Measurements from ENCODE around the gene ADIPOQ. TPM values are rescaled to one million over a fixed set of nuclear protein-coding genes. Genes with fewer than 3 reads are reported as not detected.
A peak's percentile ranks its signal among the peaks of the same experiment; 100 is the strongest.

Gene ADIPOQ
- total RNA-seq, 1 donor from 2014 or later: 0.15 TPM

DNA sequence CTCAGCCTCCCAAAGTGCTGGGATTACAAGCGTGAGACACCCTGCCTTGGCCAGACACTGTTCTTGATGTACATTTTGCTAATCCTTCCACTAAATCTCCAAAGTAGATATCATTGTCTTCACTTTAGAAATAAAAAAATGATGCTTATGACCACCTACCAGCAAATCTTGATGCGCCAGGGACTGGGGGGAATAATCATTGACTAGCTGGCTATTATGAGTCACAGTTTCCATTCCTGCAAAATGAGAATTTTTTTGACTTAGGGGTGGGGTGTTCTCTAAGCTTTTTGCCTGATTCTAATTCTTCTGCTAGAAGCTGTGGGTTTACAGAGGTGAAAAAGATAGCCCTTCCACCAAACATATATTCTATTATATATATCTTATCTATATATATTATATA lies 19.1 kb upstream of the ADIPOQ start:
- Mint-ChIP-seq H3K9me3 (ENCODE audit: unreplicated experiment) (peaks cover 3% of the 10 kb centered on the region), H3K27ac (ENCODE audit: unreplicated experiment) (no peak overlapping the region), H3K27me3 (ENCODE audit: unreplicated experiment) (peaks cover 6% of the 10 kb centered on the region), H3K36me3 (ENCODE audit: unreplicated experiment) (no peaks in the 10 kb centered on the region), H3K4me1 (ENCODE audit: low read depth, unreplicated experiment) (peaks cover 21% of the 10 kb centered on the region), H3K4me3 (ENCODE audit: unreplicated experiment) (no peak overlapping the region)
- TF ChIP-seq, protein P1, sequence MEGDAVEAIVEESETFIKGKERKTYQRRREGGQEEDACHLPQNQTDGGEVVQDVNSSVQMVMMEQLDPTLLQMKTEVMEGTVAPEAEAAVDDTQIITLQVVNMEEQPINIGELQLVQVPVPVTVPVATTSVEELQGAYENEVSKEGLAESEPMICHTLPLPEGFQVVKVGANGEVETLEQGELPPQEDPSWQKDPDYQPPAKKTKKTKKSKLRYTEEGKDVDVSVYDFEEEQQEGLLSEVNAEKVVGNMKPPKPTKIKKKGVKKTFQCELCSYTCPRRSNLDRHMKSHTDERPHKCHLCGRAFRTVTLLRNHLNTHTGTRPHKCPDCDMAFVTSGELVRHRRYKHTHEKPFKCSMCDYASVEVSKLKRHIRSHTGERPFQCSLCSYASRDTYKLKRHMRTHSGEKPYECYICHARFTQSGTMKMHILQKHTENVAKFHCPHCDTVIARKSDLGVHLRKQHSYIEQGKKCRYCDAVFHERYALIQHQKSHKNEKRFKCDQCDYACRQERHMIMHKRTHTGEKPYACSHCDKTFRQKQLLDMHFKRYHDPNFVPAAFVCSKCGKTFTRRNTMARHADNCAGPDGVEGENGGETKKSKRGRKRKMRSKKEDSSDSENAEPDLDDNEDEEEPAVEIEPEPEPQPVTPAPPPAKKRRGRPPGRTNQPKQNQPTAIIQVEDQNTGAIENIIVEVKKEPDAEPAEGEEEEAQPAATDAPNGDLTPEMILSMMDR (IDR thresholded peaks at IDR 0.05; ENCODE audit: partially characterized antibody, unreplicated experiment): no peak
- DNase-seq: no peak

DNA sequence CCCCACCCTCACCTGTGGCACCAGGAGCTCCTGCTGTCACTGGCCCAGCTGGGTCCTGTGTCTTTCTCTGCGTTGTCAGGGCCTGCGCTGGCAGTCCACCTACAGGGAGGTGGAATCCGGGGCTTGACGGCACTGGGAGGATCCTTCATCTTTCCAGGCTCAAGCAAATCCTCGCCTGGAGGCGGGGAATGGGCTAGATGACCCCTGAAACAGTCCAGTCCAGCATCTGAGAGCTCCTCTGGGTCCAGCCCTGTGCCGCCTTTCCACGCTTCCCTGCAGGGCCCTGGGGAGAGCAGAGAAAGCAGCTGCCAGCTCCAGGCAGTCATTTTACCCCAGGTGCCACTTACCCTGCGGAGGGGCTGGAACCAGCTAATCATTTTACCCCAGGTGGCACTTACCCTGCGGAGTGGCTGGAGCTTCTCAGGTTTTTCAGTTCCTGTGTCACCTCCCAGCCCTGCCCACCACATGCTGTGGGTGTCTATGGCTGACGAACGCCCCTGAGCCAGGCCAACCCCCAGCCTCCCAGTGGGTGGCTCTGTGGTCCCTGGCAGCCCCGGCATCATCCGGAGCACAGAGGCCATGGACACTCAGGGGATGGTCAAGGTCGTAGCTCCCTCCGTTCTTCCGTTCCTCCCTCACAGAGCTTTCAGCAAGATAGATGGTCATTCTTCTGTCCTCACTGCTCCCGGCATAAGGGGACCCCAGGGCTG lies 17.9 kb upstream of the ADIPOQ start:
- Mint-ChIP-seq H3K4me3 (ENCODE audit: unreplicated experiment) (peak overlapping the region; percentile 52), H3K27me3 (ENCODE audit: unreplicated experiment) (peaks cover 7% of the 10 kb centered on the region), H3K27ac (ENCODE audit: unreplicated experiment) (no peak overlapping the region), H3K4me1 (ENCODE audit: low read depth, unreplicated experiment) (peaks cover 18% of the 10 kb centered on the region), H3K9me3 (ENCODE audit: unreplicated experiment) (peaks cover 5% of the 10 kb centered on the region), H3K36me3 (ENCODE audit: unreplicated experiment) (no peaks in the 10 kb centered on the region)
- peak; percentile 28 for DNase-seq
- TF ChIP-seq, protein P1 (IDR thresholded peaks at IDR 0.05; ENCODE audit: partially characterized antibody, unreplicated experiment): no peak

DNA sequence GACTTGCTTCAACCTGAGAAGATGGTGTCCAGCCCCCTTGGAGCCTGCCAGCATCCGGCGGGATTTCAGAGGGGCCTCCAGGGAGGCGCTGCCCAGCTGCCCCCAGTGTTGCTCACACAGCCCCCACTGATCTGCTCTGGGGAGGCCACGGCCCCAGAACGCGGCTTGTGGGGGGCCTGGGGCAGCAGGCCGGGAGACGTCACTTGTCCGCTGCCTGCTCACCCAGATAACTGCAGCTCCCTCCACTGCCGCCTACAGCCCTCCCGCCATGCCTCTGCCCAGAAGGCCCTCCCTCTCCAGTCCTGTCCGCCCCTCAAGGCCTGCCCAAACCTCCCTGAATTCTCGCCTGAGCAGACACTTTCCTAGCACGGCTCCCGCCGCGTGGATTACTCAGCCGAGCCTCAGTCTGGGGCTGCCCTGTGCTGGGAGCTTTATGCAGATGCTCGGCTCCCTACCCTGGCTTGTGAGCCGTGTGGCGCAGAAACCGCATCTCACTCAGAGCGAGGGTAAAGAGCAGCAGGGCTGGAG lies 17.2 kb upstream of the ADIPOQ start:
- Mint-ChIP-seq H3K36me3 (ENCODE audit: unreplicated experiment) (no peaks in the 10 kb centered on the region), H3K4me3 (ENCODE audit: unreplicated experiment) (peak overlapping the region; percentile 64), H3K27me3 (ENCODE audit: unreplicated experiment) (peaks cover 7% of the 10 kb centered on the region), H3K9me3 (ENCODE audit: unreplicated experiment) (peaks cover 8% of the 10 kb centered on the region), H3K4me1 (ENCODE audit: low read depth, unreplicated experiment) (peaks cover 18% of the 10 kb centered on the region), H3K27ac (ENCODE audit: unreplicated experiment) (no peak overlapping the region)
- TF ChIP-seq, protein P1 (IDR thresholded peaks at IDR 0.05; ENCODE audit: partially characterized antibody, unreplicated experiment): no peak
- peak; percentile 56 for DNase-seq

DNA sequence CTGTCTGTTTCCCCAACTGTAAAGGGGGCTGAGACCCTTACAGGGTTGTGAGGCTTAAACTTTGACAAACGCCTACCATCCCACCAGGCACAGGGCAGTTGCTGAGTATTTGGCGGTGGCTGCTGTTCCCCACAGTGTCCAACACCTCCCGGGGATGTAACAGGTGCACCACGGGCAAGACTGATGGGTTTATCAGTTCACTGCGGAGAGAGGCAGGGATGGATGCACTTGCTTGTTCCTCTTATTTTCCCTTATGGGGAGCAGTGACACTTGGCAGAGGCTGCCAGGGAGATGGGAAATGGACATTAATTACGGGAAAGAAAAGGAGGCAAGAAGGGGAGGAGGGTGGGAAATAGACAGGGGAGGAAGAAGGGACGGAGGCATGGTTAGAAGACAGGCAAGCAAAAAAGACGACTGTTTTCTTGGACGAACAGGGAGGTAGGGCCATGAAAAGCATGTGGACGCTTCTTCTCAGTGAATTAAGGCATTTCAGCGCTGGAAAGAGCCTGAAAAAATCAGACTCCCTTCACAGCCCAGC lies 16.6 kb upstream of the ADIPOQ start:
- H3K4me3 Mint-ChIP-seq (ENCODE audit: unreplicated experiment): peak overlapping the region; percentile 88
- peaks cover 7% of the 10 kb centered on the region for H3K27me3 Mint-ChIP-seq (ENCODE audit: unreplicated experiment)

More for the DNA sequence above, 16.6 kb upstream of the ADIPOQ start:
- H3K36me3 Mint-ChIP-seq (ENCODE audit: unreplicated experiment): no peaks in the 10 kb centered on the region
- no peak overlapping the region for H3K27ac Mint-ChIP-seq (ENCODE audit: unreplicated experiment)
- peaks cover 18% of the 10 kb centered on the region for H3K4me1 Mint-ChIP-seq (ENCODE audit: low read depth, unreplicated experiment)
- peaks cover 8% of the 10 kb centered on the region for H3K9me3 Mint-ChIP-seq (ENCODE audit: unreplicated experiment)
- DNase-seq: no peak
- TF ChIP-seq, protein P1 (IDR thresholded peaks at IDR 0.05; ENCODE audit: partially characterized antibody, unreplicated experiment): no peak

Measured in glutamatergic neuron (in vitro differentiated cells).